Spleen (tissue), 11 donors: ENCODE measurements around the gene AVP. TPM values are rescaled to one million over a fixed set of nuclear protein-coding genes. Genes with fewer than 3 reads are reported as not detected.
"Not testable (repeated sequence)": the region's sequence is repeated elsewhere in the genome, so short reads cannot be mapped to it uniquely, and the experiment has no call there.

Experiments
- DNase-seq: peaks from one replicate; pipeline ENCODE4 v3.0.0-alpha.2; 2020
- H3K27ac ChIP-seq, 8 donors: fragments of 200-600 bp; sonication (generic) in 7 of 8; 1 replicate in 4 of 8; 2 replicates in 4 of 8; pipeline versions ENCODE4 v1.5.0 to v1.8.0; 2016 to 2021; ENCODE audit warnings: inconsistent platforms in 4 of 8, mild to moderate bottlenecking in 4 of 8, moderate library complexity in 1 of 8
- H3K27me3 ChIP-seq, 7 donors: fragments of 200-600 bp; sonication (generic) in 6 of 7; replicated peaks in 1 of 7; 1 replicate in 4 of 7; 2 replicates in 3 of 7; pipeline versions ENCODE4 v1.5.0 to v1.8.0; 2016 to 2021; ENCODE audit warnings: inconsistent platforms in 3 of 7, mild to moderate bottlenecking in 1 of 7
- H3K36me3 ChIP-seq, 6 donors: fragments of 200-600 bp; sonication (generic) in 5 of 6; 1 replicate in 4 of 6; 2 replicates in 2 of 6; pipeline versions ENCODE4 v1.5.0 to v1.8.0; 2016 to 2021; ENCODE audit warnings: inconsistent platforms in 2 of 6
- H3K4me1 ChIP-seq, 6 donors: fragments of 200-600 bp; sonication (generic) in 5 of 6; 1 replicate in 3 of 6; 2 replicates in 3 of 6; pipeline versions ENCODE4 v1.5.0 to v1.8.0; 2016 to 2021; ENCODE audit warnings: inconsistent platforms in 3 of 6
- H3K4me3 ChIP-seq, 8 donors: fragments of 200-600 bp; sonication (generic) in 7 of 8; 1 replicate in 4 of 8; 2 replicates in 4 of 8; pipeline versions ENCODE4 v1.5.0 to v1.8.0; 2016 to 2021; ENCODE audit warnings: inconsistent platforms in 4 of 8, mild to moderate bottlenecking in 4 of 8, moderate library complexity in 2 of 8
- H3K9me3 ChIP-seq, 8 donors: fragments of 200-600 bp; sonication (generic) in 7 of 8; 1 replicate in 4 of 8; 2 replicates in 4 of 8; pipeline versions ENCODE4 v1.5.0 to v1.8.0; 2016 to 2021; ENCODE audit warnings: inconsistent platforms in 4 of 8
- POLR2A ChIP-seq, 3 donors: fragments of 450-650 bp; IDR thresholded peaks; one replicate each; pipeline ENCODE4 v1.5.1; 2017; ENCODE audit warnings: antibody characterized with exemption in 3 of 3, mild to moderate bottlenecking in 1 of 3
- POLR2AphosphoS5 ChIP-seq, 3 donors: sonication (generic); formaldehyde crosslinking; IDR thresholded peaks; one replicate each; pipeline ENCODE4 v1.5.1; 2017; ENCODE audit warnings: antibody characterized with exemption in 3 of 3
- WGBS, 5 donors: extraction: QIAGEN DNeasy Blood & Tissue Kit in 3 of 5; methylation state at CpG; one replicate each; pipeline versions ENCODE4 v1.1.5 to v1.1.7; 2013 to 2018; 5-methylcytosine and 5-hydroxymethylcytosine counted together
- intact Hi-C: fragments of 100-400 bp; cut with DNase I; formaldehyde crosslinking; loops from one replicate; pipeline ENCODE4 v1.15.0; 2023; ENCODE audit warnings: low total_unique reads
- polyA plus RNA-seq, 3 donors: library from polyadenylated mRNA; stranded (reverse); fragments of 200-250 nt; gene quantifications; one replicate each; pipeline ENCODE4 v1.2.1, GENCODE V29; 2013
- total RNA-seq, 7 donors: library from RNA; depleted of rRNA in 3 of 7; stranded (reverse); fragments of >200 nt in 3 of 7; fragmentation: NEBNext Ultra II Directional in 4 of 7; extraction: Animal tissue kit (Norgen Biotek cat#: 25700) in 4 of 7; gene quantifications; one replicate each; pipeline versions ENCODE4 v1.1.0 to v1.2.1, GENCODE V29; 2016 to 2021
- TF ChIP-seq, protein P1 (sequence below), 11 experiments: fragments of 200-600 bp in 7 of 11; fragments of 450-650 bp in 4 of 11; sonication (generic) in 4 of 11; IDR thresholded peaks in 8 of 11; conservative IDR thresholded peaks in 3 of 11; 1 replicate in 7 of 11; 2 replicates in 4 of 11; pipeline versions ENCODE4 v1.4.0 to v1.8.0; 2016 to 2021; ENCODE audit warnings: antibody characterized with exemption in 11 of 11, inconsistent platforms in 4 of 11, mild to moderate bottlenecking in 1 of 11
- donor health status: healthy with polysubstance abuse.
- donor health status: DM: no; HTN: no; CAD: no; lungs with moderate emphysema.
- donor health status: DM: no; HTN: no; CAD: no.
- donor health status: Bipolar disorder and iron deficiency.
- donor health status: healthy.
- donor health status: DM: no; HTN: no; CAD: no.
- donor health status: DM: yes; HTN: yes; CAD: no.

The AVP gene
- total and polyA plus RNA-seq, 10 donors = 2.2 TPM; not detected in 9

DNA sequence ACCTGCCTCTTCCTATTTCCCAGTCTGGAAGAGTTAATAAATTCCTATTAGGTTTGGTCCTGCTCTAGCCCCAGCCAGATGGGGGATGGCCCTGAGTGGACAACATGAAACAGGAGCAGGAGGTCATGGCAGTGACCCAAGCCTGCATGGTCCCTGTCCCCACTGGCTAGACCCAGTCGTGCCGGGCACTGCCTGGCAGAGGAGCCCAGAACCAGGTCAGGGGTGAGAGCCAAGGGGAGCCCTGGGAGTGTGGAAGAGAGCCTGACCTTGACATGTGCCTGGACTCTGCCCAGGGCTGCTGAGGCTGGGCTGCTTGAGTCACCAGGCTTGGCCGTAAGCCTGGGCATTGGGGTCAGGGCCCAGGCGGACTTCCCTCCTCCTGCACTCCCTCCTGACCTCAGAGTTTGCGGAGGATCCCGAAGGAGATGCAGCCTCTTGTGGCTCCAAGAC is 3.6 kb downstream of the AVP start:
- 37 to 60% (median 51%) methylated on average over 6 of the region's 6 CpGs for WGBS, 5 donors
- Histone ChIP-seq H3K9me3 (no peaks in the 10 kb centered on the region), H3K4me1 (peaks cover 3 to 37% (median 18%) of the 10 kb centered on the region in 6 donors), H3K4me3 (no peak overlapping the region), H3K36me3 (no peaks in the 10 kb centered on the region), H3K27ac (no peak overlapping the region), H3K27me3 (peaks cover 4 to 94% (median 51%) of the 10 kb centered on the region in 7 donors)
- TF ChIP-seq, protein P1, sequence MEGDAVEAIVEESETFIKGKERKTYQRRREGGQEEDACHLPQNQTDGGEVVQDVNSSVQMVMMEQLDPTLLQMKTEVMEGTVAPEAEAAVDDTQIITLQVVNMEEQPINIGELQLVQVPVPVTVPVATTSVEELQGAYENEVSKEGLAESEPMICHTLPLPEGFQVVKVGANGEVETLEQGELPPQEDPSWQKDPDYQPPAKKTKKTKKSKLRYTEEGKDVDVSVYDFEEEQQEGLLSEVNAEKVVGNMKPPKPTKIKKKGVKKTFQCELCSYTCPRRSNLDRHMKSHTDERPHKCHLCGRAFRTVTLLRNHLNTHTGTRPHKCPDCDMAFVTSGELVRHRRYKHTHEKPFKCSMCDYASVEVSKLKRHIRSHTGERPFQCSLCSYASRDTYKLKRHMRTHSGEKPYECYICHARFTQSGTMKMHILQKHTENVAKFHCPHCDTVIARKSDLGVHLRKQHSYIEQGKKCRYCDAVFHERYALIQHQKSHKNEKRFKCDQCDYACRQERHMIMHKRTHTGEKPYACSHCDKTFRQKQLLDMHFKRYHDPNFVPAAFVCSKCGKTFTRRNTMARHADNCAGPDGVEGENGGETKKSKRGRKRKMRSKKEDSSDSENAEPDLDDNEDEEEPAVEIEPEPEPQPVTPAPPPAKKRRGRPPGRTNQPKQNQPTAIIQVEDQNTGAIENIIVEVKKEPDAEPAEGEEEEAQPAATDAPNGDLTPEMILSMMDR (IDR thresholded peaks at IDR 0.05 in 8 of 11, conservative IDR thresholded peaks at IDR 0.05 in 3 of 11) = no peak
- TF ChIP-seq POLR2A (IDR thresholded peaks at IDR 0.05) = no peak
- intact Hi-C loops = no loop called here
- DNase-seq = peak; percentile 32

DNA sequence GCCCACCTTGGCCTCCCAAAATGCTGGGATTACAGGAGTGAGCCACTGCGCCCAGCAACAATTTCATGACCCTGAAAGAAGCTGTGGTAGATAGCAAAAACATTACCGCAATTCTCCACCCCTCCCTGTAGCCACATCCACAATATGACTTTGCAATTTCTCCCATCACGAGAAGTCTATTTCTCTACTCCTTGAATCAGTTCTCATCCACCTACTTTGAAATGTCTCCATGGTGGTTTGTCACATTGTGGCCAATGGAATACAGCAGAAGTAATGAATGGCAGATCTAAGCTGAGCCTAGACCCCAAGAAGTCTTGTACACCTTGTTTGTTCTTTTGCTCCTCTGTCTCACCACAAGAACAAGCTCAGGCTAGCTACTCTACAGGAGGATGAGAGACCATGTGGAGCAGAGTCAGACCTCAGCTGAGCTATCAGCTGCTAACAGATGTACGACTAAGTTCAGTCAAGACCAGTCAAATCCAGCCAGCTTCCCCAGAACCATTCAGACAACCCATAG is 6.8 kb downstream of the AVP start:
- WGBS, 5 donors = 23 to 59% (median 40%) methylated on average over 4 of the region's 4 CpGs
- no peaks in the 10 kb centered on the region for H3K36me3 ChIP-seq
- H3K4me3 ChIP-seq = no peak overlapping the region
- intact Hi-C loops = no loop called here
- DNase-seq = no peak
- peaks cover under 1 to 18% (median 8%) of the 10 kb centered on the region in 6 donors for H3K4me1 ChIP-seq
- H3K9me3 ChIP-seq = no peaks in the 10 kb centered on the region
- H3K27ac ChIP-seq = no peak overlapping the region
- H3K27me3 ChIP-seq = peaks cover 0 to 75% (median 36%) of the 10 kb centered on the region in 7 donors
- TF ChIP-seq, protein P1 (IDR thresholded peaks at IDR 0.05 in 8 of 11, conservative IDR thresholded peaks at IDR 0.05 in 3 of 11) = no peak
- TF ChIP-seq POLR2AphosphoS5 (IDR thresholded peaks at IDR 0.05) (no peak), POLR2A (IDR thresholded peaks at IDR 0.05) (no peak)

DNA sequence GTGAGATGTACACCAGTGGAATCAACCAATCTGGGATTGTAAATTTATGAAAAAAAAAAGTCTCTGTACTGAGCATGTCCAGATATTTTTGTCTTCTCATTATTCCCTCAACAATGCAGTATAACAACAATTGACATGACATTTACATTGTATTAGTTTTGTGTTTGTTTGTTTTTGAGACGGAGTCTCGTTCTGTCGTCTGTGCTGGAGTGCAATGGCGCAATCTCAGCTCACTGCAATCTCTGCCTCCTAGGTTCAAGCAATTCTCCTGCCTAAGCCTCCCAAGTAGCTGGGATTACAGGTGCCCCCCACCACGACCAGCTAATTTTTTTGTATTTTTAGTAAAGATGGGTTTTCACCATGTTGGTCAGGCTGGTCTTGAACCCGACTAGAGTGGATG is 9.2 kb downstream of the AVP start:
- H3K36me3 ChIP-seq, DNase-seq, intact Hi-C loops, H3K9me3 ChIP-seq, H3K27ac ChIP-seq, H3K4me3 ChIP-seq: not testable (repeated sequence)
- Histone ChIP-seq H3K27me3 (peaks cover 0 to 73% (median 27%) of the 10 kb centered on the region in 7 donors), H3K4me1 (peaks cover 0 to 30% (median 16%) of the 10 kb centered on the region in 6 donors)
- 75 to 84% (median 80%) methylated on average over 6 of the region's 6 CpGs for WGBS, 5 donors

DNA sequence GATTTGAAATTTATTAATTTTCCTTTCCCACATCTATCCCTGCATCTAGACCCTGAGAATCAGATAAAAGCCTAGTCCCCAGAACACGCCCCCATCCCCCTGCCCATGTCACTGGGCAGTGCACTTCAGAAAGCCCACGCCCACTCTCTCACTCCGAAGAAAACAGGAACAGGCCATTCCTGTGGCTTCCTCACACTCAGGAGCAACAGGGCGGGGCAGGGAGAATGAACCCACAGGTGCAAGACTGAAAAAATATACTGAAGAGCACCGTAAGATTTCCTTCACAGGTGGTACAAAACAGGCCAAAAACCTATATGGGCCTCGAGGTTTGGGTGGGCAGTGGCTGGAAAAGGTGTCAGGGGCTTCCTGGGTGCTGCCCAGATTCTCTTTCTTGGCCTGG is 9.7 kb downstream of the AVP start:
- Histone ChIP-seq H3K27ac (no peak overlapping the region), H3K36me3 (no peaks in the 10 kb centered on the region), H3K4me1 (peaks cover 0 to 30% (median 16%) of the 10 kb centered on the region in 6 donors), H3K4me3 (no peak overlapping the region), H3K27me3 (peaks cover 0 to 68% (median 25%) of the 10 kb centered on the region in 7 donors), H3K9me3 (no peaks in the 10 kb centered on the region)
- TF ChIP-seq POLR2A (IDR thresholded peaks at IDR 0.05) (no peak), POLR2AphosphoS5 (IDR thresholded peaks at IDR 0.05) (no peak)
- TF ChIP-seq, protein P1 (IDR thresholded peaks at IDR 0.05 in 8 of 11, conservative IDR thresholded peaks at IDR 0.05 in 3 of 11) = no peak
- intact Hi-C loops = no loop called here
- 28 to 54% (median 36%) methylated on average over 6 of the region's 6 CpGs for WGBS, 5 donors
- no peak for DNase-seq

DNA sequence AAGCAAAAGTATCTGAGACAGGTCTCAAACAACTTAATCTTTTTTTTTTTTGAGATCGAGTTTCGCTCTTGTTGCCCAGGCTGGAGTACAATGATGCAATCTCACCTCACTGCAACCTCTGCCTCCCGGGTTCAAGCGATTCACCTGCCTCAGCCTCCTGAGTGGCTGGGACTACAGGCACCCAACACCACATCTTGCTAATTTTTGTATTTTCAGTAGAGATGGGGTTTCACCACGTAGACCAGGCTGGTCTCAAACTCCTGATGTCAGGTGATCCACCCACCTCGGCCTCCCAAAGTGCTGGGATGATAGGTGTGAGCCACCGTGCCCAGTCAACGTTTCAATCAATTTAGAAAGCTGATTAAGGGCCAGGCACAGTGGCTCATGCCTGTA is 11.3 kb downstream of the AVP start:
- Histone ChIP-seq H3K4me1 (peaks cover 0 to 30% (median 16%) of the 10 kb centered on the region in 6 donors), H3K27me3 (peaks cover 0 to 56% (median 25%) of the 10 kb centered on the region in 7 donors)
- H3K27ac ChIP-seq, DNase-seq, H3K36me3 ChIP-seq, H3K9me3 ChIP-seq, intact Hi-C loops, H3K4me3 ChIP-seq: not testable (repeated sequence)
- 84 to 96% (median 91%) methylated on average over 8 of the region's 8 CpGs for WGBS, 5 donors
